ENCODE results near the gene MAGED1.

DNA sequence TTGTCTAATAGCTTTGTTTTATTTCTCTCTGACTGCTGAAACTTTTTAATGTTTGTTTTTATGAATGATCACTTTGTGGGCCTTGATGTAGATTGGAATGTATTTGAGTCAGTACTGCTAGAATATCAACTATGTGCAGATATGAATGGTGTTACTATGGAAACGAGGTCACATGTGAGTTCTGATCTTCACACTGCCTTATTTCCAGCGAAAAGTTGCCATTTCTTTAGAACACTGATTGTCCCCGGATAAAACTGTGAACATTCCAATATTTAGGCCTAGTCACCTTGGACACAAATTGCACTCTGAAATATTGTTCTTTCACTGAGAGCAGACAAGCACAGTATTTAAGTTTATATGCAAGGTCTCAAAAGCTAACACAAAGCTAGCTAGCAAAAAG is 27.2 kb upstream of the MAGED1 start:
- TF ChIP-seq, protein P1, sequence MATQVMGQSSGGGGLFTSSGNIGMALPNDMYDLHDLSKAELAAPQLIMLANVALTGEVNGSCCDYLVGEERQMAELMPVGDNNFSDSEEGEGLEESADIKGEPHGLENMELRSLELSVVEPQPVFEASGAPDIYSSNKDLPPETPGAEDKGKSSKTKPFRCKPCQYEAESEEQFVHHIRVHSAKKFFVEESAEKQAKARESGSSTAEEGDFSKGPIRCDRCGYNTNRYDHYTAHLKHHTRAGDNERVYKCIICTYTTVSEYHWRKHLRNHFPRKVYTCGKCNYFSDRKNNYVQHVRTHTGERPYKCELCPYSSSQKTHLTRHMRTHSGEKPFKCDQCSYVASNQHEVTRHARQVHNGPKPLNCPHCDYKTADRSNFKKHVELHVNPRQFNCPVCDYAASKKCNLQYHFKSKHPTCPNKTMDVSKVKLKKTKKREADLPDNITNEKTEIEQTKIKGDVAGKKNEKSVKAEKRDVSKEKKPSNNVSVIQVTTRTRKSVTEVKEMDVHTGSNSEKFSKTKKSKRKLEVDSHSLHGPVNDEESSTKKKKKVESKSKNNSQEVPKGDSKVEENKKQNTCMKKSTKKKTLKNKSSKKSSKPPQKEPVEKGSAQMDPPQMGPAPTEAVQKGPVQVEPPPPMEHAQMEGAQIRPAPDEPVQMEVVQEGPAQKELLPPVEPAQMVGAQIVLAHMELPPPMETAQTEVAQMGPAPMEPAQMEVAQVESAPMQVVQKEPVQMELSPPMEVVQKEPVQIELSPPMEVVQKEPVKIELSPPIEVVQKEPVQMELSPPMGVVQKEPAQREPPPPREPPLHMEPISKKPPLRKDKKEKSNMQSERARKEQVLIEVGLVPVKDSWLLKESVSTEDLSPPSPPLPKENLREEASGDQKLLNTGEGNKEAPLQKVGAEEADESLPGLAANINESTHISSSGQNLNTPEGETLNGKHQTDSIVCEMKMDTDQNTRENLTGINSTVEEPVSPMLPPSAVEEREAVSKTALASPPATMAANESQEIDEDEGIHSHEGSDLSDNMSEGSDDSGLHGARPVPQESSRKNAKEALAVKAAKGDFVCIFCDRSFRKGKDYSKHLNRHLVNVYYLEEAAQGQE (IDR thresholded peaks at IDR 0.05; ENCODE audit: insufficient read depth in 1 of 2, low read depth in 2 of 2, low read length in 2 of 2), result no peak
- TF ChIP-seq POLR2AphosphoS5 (IDR thresholded peaks at IDR 0.05; ENCODE audit: low read depth, low read length) (no peak), SIN3A (IDR thresholded peaks at IDR 0.05; ENCODE audit: borderline replicate concordance, insufficient read depth, low read length) (no peak)

Data from PFSK-1 (cell line).